PC-3 (cell line): Measurements from ENCODE around the gene EDN3.

Source experiments
- EZH2 ChIP-seq: fragments of 300-600 bp; sonication (generic); IDR thresholded peaks from one replicate; pipeline ENCODE4 v1.6.1; 2017; ENCODE audit warnings: antibody characterized with exemption, mild to moderate bottlenecking, low read length; ENCODE audit not compliant: unreplicated experiment
- EZH2phosphoT487 ChIP-seq: fragments of 300-600 bp; sonication (generic); IDR thresholded peaks from 2 replicates; pipeline ENCODE4 v1.6.1; 2018; ENCODE audit warnings: mild to moderate bottlenecking, antibody characterized with exemption, low read length, borderline replicate concordance
- TF ChIP-seq, protein P1 (sequence below): fragments of 300-600 bp; sonication (generic); conservative IDR thresholded peaks from 2 replicates; pipeline ENCODE4 v1.5.1; 2017; ENCODE audit warnings: antibody characterized with exemption, low read depth, mild to moderate bottlenecking, low read length

DNA sequence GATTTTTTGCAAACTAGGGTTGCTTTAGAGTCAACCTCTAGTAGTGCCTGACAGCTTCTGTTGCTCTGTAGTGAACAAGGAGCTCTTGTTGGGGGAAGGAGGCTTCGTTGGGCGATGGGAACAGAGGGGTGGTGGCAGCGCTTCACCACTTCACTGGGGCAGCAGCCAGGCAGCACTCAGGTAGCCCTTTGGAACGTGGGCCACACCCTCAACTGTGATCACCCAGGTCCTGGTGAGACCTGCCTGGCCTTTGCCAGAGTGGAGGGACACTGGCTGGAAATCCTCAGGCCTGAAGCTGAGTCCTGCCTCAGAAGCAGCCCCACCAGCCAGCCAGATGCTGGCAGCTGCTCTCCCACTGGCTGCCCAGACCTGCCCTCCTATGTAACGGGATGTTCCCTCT is 10.4 kb upstream of the EDN3 start:
- TF ChIP-seq, protein P1, sequence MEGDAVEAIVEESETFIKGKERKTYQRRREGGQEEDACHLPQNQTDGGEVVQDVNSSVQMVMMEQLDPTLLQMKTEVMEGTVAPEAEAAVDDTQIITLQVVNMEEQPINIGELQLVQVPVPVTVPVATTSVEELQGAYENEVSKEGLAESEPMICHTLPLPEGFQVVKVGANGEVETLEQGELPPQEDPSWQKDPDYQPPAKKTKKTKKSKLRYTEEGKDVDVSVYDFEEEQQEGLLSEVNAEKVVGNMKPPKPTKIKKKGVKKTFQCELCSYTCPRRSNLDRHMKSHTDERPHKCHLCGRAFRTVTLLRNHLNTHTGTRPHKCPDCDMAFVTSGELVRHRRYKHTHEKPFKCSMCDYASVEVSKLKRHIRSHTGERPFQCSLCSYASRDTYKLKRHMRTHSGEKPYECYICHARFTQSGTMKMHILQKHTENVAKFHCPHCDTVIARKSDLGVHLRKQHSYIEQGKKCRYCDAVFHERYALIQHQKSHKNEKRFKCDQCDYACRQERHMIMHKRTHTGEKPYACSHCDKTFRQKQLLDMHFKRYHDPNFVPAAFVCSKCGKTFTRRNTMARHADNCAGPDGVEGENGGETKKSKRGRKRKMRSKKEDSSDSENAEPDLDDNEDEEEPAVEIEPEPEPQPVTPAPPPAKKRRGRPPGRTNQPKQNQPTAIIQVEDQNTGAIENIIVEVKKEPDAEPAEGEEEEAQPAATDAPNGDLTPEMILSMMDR = no peak
- TF ChIP-seq EZH2 (no peak), EZH2phosphoT487 (no peak)
